Uterus (tissue), 2 donors: ENCODE data around the gene EPPIN.

Experiments
- CTCF ChIP-seq, 4 experiments: fragments of 200-600 bp in 2 of 4; fragments of 450-650 bp in 2 of 4; sonication (generic) in 2 of 4; IDR thresholded peaks; one replicate each; pipeline ENCODE4 v1.5.1; 2016 to 2019; ENCODE audit warnings: antibody characterized with exemption in 4 of 4, mild to moderate bottlenecking in 2 of 4, moderate library complexity in 1 of 4
- POLR2A ChIP-seq, 2 donors: fragments of 450-650 bp; IDR thresholded peaks; one replicate each; pipeline ENCODE4 v1.6.1; 2016; ENCODE audit warnings: antibody characterized with exemption in 2 of 2, mild to moderate bottlenecking in 1 of 2, moderate library complexity in 1 of 2

GRCh38 chr20:45564760-45565276, 17.6 kb upstream of the EPPIN start:
- TF ChIP-seq POLR2A (IDR thresholded peaks at IDR 0.05): no peak
- TF ChIP-seq CTCF (IDR thresholded peaks at IDR 0.05): no peak
